ENCODE data around the gene TTLL9. TPM values are rescaled to one million over a fixed set of nuclear protein-coding genes. Genes with fewer than 3 reads are reported as not detected.

The TTLL9 gene
- polyA plus RNA-seq, 3 donors: 2.7 to 3.3 (median 2.9) TPM

GRCh38 chr20:31972471-31973021, 102.1 kb downstream of the TTLL9 start:
- peak in 1 of 3 donors; percentile 53 for DNase-seq (ENCODE audit: low read depth in 3 of 3, low spot score in 2 of 3)

DNA sequence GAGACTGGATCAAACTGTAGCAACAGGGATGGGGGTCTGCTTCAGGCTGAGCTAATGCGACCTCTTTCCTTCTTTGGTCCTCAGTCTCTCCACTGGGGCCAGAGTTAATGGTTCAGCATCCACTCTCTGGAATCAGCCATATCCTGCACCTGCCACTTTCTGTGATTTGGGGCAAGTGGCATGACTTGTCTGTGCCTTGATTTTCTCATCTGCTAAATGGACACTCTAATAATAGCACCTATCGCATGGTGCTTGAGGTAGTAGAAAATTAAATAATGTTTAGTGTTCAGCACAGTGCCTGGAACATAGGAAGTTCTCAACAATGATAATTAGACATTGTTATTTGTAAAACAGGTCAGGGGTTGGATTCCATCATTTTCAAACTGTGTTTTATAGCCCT, 103.9 kb downstream of the TTLL9 start:
- DNase-seq (ENCODE audit: low read depth in 3 of 3, low spot score in 2 of 3): no peak

DNA sequence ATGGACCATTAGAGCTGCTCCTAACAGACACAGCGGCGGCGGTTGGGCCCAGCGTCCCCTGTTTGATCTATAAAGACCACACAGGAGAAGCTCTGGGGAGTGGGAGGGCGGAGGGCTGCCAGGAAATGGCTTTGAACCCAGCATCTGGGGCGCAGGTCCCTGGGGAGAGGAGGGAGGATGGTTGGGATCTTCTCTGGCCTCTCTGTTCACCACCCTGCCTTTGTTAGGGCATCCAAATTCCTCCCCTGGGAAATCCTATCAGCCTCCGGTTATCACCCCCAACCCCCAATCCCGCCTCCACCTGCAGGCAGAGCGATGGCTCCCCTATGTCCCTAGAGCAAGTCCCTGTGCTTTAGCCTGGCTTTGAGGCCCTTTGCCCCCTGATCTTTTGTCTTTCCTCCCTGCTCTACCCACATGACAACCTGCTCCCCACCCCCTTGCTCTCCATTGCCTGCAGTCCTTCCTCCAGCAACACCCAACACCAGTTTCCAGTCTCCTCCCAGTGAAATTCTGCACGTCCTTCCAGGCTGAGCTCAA, 104.6 kb downstream of the TTLL9 start:
- DNase-seq (ENCODE audit: low read depth in 3 of 3, low spot score in 2 of 3): peak in 1 of 3 donors; percentile 51

DNA sequence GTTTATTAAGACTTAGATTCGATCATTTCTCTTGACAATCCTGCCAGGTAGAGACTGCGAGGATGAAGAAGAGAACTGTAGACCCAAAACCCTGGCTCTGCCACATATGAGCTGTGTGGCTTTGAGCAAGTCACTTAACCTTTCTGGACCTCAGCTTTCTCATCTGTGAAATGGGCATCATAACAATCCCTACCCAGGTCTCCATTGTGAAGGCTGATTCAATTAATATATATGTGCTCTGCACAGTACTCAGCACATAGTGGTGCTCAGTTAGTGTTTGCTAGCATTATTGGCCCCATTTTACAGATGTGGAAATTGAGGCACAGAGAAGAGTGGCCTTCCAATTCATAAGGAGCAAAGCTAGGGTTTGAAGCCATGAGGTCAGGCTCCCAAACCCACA, 105.4 kb downstream of the TTLL9 start:
- DNase-seq (ENCODE audit: low read depth in 3 of 3, low spot score in 2 of 3): no peak

- DNase-seq (ENCODE audit: low read depth in 3 of 3, low spot score in 2 of 3): no peak
Measured at GRCh38 chr20:31977080-31977479, 106.6 kb downstream of the TTLL9 start.

GRCh38 chr20:31979713-31980426, 109.4 kb downstream of the TTLL9 start:
- no peak for DNase-seq (ENCODE audit: low read depth in 3 of 3, low spot score in 2 of 3)

DNA sequence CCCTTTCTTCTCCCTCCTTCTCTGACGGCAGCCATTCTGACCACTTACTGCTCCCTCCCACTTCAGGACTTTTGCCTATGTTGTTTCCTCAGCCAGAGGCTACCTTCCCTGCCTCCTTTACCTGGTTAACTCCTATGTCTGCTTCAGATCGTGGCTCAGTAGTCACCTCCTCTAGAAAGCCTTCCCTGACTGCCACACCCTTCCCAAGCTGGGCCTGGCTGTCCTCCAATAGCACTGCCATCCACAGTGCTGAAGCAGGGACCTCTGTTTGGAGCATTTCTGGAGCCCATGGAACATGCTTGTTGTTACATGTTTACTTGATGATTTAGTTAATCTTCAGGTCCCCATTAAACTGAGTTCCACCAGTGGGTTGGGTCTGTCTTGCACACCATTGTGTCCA, 111.3 kb downstream of the TTLL9 start:
- no peak for DNase-seq (ENCODE audit: low read depth in 3 of 3, low spot score in 2 of 3)

DNA sequence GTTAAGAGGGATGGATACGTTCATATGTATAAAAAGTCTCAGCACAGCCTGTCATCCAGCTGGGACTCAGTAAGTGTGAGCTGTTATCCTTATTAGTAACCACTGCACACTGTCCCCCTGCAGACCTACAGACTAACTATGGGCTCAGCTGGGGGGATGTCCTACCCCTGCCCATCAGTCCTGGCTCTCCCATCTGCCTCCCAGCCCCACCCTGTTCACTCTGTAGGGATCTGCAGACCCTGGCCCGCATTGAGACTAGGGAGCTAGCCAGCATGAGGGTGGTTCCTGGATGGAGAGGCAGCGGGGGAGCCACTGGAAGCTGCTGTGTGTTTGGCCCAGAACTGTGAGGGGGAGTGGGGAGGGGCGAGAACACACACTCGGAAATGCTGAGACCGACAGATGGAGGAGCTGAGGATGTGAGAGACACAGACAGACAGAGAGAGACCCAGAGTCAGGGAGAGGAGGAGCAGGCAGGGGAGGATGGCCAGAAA, 114.6 kb downstream of the TTLL9 start:
- DNase-seq (ENCODE audit: low read depth in 3 of 3, low spot score in 2 of 3): no peak

DNA sequence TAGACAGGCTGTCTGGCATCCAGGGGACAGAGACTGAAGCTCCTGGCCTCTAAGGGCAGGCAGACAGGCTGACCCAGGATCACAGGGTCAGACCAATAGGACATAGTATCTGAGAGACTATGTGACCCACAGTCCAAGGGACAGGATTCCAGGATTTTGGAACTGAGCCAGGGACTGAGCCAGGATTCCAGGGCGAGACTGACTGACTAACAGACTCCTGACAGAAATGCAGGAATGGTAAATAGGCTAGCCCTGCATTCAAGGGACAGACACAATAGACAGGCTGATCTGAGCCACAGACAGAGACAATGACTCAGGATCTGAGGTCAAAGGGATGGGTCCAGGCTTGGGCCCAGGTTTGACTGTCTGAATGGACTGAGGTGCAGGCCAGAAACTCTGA, 117.3 kb downstream of the TTLL9 start:
- no peak for DNase-seq (ENCODE audit: low read depth in 3 of 3, low spot score in 2 of 3)

DNA sequence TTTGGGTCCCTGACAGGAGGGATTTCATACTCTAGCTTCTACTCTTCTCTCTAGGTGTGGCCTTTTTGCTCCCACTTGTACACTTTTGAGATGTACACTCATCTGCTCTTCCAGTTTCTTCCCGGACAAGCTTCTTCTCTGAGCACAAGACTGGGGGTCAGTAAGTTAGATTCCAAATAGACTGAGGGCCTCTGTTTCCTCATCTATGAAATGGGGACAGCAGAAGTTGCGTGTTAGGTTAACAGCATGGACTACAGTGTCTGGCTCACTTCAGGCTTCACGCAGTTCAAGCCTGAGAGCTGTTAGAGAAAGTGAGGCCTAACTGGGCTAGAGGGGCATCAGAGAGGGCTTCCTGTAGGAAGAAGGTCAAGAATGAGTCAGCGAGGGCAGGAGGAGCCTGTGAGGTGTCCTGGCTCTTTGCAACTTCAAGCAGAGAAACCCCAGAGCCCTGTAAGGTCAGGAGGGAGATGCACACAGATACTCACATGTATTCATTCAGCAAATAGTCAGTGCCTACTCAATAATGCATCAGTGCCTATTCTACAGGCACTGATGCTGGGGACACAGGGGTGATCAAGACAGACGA, 118.1 kb downstream of the TTLL9 start:
- no peak for DNase-seq (ENCODE audit: low read depth in 3 of 3, low spot score in 2 of 3)

DNA sequence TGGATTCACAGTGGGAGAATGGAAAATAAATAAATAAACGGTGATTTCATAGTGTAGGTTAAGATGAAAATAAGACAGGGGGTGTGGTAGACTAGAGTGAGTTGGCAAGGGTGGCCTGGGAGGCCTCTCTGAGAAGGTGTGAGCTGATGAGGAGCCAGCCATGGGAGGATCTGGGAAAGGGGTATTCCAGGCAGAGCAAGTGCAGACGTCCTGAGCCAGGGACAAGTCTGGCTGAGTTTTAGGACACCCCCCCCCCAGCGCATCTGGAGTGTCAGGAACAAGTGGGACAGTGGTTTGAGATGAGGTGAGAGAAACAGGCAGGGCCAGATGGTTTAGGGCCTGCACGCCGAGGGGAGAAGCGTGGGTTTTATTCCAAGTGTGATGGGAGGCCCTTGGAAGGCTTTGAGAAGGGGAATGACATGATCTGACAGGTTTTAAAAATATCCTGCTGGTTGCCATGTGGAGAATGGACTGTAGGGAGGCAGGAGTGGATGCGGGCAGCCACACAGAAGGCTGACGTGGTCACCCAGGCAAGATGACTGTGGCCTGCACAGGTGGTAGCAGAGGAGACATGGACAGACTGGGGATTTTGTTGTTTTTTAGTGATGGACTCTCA, 118.7 kb downstream of the TTLL9 start:
- DNase-seq (ENCODE audit: low read depth in 3 of 3, low spot score in 2 of 3): no peak

DNA sequence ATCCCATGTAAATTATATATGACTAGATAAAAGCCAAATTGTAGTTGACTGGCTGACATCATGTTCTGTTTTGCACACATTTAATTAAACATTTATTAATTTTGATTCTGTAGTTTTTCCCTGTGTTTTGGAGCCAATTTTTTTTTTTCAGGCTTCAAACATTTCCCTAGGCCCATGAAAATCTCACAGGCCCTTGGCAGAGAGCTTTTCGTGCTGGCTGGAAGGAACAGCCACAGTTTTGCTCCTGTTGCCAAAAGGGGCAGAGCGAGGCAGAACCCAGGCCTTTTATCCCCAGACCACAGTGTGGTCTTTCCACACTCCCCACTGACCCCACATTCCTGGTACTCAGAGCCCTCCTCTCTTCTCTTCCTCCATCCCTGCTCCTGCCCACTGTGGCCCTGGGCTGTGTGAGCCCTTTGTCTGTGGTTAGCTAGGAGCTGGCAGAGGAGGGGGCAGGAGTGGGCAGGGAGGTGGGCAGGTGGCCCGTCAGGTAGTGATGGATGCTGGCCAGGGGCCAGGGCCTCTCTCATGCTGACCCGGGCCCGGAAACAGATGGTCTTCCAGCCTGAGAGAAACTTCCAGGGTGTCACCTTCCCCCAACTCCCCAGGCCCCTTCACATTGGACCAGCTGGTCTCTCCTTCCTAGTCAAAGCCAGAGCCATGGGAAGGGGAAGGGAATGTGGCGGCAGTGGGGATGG, 120.4 kb downstream of the TTLL9 start:
- no peak for DNase-seq (ENCODE audit: low read depth in 3 of 3, low spot score in 2 of 3)

- no peak for DNase-seq (ENCODE audit: low read depth in 3 of 3, low spot score in 2 of 3)
Measured at GRCh38 chr20:31991339-31991705, 120.9 kb downstream of the TTLL9 start.

GRCh38 chr20:31992086-31992485, 121.7 kb downstream of the TTLL9 start:
- no peak for DNase-seq (ENCODE audit: low read depth in 3 of 3, low spot score in 2 of 3)

Other genes starting within 250 kb of the TTLL9 start
- gene COX4I2, start 232.7 kb upstream of the TTLL9 start, polyA plus RNA-seq (ENCODE audit: insufficient read length in 3 of 3): 1 to 10 TPM; 1.5 to 2.7 (median 2.3) TPM
- gene BCL2L1, start 147.8 kb upstream of the TTLL9 start, polyA plus RNA-seq (ENCODE audit: insufficient read length in 3 of 3): 10 to 100 TPM; 71.6 to 82.0 (median 81.4) TPM
- gene TPX2, start 131.3 kb upstream of the TTLL9 start, polyA plus RNA-seq (ENCODE audit: insufficient read length in 3 of 3): 10 to 100 TPM; 48.5 to 53.8 (median 51.6) TPM
- gene MYLK2, start 51.3 kb upstream of the TTLL9 start, polyA plus RNA-seq (ENCODE audit: insufficient read length in 3 of 3): under 1 TPM; 0.57 to 0.79 (median 0.62) TPM
- 1 to 10 TPM; 3.5 to 6.5 (median 5.3) TPM for gene FOXS1, start 25.0 kb upstream of the TTLL9 start, polyA plus RNA-seq (ENCODE audit: insufficient read length in 3 of 3)
- 10 to 100 TPM; 15.3 to 18.8 (median 16.4) TPM for gene DUSP15, start 107 bp upstream of the TTLL9 start, polyA plus RNA-seq (ENCODE audit: insufficient read length in 3 of 3)
- gene PDRG1, start 81.4 kb downstream of the TTLL9 start, polyA plus RNA-seq (ENCODE audit: insufficient read length in 3 of 3): 10 to 100 TPM; 19.8 to 22.1 (median 20.4) TPM
- gene XKR7, start 97.5 kb downstream of the TTLL9 start, polyA plus RNA-seq (ENCODE audit: insufficient read length in 3 of 3): under 1 TPM; 0.24 to 0.33 (median 0.26) TPM
- 1 to 10 TPM; 6.3 to 6.4 (median 6.3) TPM for gene CCM2L, start 139.8 kb downstream of the TTLL9 start, polyA plus RNA-seq (ENCODE audit: insufficient read length in 3 of 3)
- 1 to 10 TPM; 2.2 to 3.3 (median 2.6) TPM for gene HCK, start 181.6 kb downstream of the TTLL9 start, polyA plus RNA-seq (ENCODE audit: insufficient read length in 3 of 3)
- gene TM9SF4, start 239.1 kb downstream of the TTLL9 start, polyA plus RNA-seq (ENCODE audit: insufficient read length in 3 of 3): 10 to 100 TPM; 65.3 to 68.8 (median 68.7) TPM